NCI-H1417 treated with DMSO at 0.1 percent for 48 hours (cell line): ENCODE measurements around the gene CIAO2A.

Source experiments
- DNase-seq: peaks from one replicate; lab custom pipeline; 2025; lab: John Stamatoyannopoulos, UW

The CIAO2A gene

DNA sequence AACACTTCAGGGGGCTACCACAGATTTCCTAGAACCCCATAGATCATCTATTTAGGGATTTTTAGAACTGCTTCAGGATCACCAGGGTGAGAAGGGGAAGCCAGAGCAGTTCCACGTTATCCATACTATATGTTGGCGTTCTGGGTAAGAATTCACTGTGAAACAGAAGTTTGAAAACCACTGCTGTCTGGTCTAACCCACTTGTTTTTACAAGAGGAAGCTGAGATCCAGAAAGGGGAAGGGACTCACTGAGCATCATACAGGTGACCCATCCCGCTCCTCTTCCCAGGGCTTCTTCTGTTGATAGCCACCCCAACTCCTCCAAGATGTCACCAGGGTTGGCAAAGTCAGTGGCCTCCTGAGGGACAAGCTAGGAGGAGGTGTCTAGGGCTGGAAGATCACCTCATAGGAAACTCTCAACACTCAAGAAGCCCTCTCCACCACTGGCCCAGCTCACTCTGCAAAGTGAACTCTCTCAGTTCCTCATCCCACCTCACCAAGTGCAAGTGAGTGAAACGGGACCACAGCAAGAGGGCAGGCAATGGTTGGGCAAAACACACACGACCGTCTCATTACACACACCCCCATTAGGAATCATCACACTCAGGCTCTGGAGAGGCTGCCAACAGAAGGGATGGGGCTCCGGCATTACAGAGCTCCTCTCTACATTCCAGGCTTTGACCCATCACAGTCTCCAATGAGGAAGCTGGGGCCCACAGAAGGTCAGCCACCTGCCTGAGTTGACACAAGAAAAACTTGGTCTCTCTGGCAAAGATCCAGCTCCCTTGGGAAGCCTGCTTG, 49.1 kb downstream of the CIAO2A start:
- DNase-seq = no peak

DNA sequence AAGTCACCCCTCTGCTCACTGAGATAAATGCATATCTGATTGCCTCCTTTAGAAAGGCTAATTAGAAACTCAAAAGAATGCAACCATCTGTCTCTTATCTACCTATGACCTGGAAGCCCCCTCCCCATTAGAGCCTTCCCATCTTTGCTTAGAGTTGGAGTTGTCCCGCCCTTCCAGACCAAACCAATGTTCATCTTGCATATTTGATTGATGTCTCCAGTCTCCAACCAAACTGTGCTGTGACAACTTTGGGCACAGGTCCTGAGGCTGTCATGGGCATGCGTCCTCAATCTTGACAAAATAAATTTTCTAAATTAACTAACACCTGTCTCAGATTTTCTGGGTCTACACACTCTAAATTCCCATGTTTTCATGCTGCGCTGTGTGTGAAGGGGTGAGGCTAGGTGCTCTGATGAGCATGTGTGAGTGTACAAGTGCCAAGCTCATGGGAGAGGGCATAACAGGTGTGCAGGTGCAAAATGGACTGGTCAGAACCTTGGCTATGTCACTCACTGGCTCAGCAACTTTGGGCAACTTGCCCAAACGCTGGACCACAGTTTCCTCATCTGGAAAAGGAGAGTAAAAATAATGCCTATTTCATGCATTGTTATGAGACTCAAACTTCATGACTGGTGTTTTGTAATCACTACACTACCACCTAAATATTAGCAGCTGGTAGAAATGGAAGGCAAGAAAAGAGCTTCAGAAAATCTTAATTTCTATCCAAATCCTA, 54.6 kb downstream of the CIAO2A start:
- no peak for DNase-seq

DNA sequence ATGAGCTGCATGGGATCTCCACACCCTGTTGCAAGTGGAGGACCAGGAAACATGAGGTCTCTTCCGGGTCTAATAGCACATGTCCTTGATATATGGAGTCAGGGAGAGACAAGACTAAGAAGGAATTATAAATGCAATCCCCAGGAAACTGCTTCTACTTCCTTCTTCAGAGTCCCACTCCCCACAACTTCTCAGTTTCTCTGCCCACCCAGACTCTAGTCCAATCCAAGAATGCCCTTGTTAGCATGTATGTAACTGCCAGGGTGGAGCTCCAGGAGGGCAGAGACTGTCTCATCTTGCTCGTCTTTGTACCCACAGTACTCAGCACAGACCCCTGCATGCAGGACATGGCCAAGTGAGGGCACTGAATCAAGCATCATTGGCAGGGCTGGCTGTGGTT, 55.7 kb downstream of the CIAO2A start:
- no peak for DNase-seq

DNA sequence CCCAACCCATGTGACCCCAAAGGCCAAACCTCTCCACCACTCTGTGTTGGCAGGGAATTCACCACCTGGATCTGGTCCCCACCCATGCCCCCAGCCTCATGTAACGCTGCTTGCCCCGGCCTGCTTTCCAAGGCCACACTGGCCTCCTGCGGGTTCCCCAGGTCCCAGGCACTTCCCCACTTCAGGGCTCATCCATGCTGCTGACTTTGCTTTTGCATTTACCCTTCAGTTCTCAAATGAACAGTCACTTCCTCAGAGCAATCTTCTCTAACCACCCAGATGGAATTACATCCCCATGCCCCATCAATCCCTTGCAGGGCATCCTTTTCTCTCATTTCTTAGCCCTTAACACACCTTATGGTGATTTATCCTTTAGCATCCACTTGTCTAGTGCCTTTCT, 56.5 kb downstream of the CIAO2A start:
- no peak for DNase-seq

DNA sequence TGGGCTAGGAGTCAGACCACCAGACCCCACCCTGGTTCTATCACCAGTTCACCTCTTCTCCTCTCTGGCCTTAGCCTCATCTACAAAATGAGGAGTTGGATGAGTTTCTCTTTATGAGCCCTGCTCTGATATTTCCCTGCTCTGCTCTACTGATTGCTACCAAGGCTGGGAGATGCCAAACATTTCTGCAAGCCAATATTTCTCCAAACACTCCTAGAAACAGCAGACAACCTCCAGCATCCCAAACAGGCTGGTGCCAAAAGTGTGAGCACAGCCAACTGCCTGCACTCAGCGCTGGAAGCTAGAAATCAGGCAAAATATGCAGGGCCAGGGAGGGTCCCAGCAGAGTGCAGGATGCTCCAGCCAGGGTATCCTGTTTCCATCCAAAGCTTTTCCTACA, 58.1 kb downstream of the CIAO2A start:
- no peak for DNase-seq

DNA sequence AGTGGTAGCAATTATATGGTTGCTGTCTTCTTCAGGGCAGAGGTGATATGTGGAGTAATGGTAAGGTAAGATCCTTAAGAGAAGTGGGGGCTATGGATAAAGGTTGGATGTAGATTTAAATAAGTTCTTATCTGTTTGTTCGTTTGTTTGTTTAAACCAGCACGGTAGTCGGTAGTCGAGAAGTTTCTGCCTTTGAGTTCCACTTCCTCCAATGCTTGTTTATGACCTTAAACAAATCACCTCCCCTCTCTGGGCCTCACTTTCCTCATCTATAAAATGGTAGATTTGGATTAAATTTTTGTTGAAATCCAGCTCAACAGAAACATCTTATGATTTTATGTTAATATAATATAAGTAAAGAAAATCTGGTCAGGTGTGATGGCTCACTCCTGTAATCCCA, 59.1 kb downstream of the CIAO2A start:
- DNase-seq = no peak

DNA sequence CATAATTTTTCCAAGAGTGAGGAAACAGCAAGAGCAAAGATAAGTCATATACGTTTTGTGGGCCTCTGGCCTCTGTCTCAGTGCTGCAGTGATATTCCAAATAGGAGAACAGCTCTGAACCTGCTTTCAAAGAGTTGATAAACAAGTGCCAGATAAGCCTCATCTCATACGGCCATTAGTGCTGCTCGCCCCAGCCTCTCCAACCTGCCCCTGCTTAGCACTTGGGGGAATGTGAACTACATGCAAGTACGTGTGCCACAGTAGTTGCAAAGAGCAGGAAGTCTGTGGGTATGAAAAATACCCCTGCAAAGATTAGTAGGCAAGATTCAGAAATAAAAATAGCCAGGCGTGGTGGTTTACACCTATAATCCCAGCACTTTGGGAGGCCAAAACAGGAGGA, 61.3 kb downstream of the CIAO2A start:
- DNase-seq = no peak

DNA sequence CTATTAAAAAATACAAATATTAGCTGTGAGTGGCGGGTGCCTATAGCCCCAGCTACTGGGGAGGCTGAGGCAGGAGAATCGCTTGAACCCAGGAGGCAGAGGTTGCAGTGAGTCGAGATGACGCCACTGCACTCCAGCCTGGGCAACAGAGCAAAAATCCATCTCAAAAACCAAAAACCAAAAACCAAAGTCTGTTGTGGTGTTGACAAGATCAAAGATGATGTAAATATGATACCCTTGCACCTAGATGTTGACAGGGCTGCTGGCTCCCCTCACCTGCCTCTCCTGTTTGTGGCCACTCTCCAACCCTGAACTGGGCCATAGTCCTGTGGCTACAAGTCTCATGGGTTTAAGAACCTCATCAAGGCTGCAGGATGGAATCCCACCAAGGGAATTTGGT, 63.5 kb downstream of the CIAO2A start:
- DNase-seq = no peak

DNA sequence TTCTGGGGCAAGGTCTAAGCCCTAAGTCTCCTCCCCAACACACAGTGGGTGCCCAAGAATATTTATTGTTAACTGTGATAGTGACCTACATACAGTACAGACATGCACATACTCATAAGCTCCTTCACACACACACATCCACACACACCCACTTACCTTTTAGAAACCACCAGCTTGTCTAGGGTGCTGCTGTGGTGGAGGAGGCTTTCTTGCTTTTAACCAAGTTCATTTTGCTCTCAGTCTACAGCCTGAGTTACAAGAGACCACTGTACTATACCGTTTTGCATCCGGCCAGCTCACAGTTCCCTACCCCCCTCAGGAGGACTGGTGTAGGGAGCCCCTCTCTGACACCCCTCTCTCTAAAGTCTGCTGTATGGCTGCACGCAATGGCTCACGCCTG, 64.0 kb downstream of the CIAO2A start:
- DNase-seq = no peak

DNA sequence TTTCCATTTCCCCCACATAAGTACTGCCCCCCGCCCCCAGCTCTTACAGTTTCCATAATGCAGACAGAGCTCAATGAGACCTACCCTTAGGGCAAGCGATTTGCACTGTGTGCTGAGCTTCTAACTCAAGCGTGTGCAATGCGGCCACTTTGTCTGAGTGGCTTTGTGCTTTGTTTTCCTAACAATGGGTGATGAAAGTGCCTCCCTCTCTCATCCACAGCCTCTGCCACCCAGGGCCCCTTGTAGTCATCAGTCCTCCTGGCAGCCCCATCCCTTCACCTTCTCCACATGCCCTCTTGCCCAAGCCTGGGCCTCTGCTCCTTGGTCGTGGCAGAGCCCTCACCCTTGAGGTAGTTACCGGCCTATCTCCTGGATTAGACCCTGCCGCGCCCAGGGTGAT, 64.5 kb downstream of the CIAO2A start:
- no peak for DNase-seq

DNA sequence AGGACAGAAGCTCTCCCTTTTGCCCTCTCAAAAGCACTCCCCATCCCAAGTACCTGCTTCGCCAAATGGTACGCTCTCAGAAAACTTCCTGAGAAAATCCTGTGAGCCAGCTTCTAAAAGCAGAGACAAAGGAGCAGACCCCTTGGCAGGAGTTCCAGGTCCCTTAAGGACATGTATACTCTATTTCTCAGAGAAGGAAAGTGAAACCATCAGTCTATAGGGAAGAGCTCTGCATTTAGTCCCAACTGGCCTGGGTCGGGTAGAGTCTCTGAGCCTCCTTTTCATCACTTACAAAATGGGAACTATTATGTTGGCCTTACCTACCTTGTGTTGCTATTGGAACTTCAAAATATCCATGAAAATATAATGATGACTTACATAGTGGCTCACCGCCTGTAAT, 67.0 kb downstream of the CIAO2A start:
- no peak for DNase-seq

DNA sequence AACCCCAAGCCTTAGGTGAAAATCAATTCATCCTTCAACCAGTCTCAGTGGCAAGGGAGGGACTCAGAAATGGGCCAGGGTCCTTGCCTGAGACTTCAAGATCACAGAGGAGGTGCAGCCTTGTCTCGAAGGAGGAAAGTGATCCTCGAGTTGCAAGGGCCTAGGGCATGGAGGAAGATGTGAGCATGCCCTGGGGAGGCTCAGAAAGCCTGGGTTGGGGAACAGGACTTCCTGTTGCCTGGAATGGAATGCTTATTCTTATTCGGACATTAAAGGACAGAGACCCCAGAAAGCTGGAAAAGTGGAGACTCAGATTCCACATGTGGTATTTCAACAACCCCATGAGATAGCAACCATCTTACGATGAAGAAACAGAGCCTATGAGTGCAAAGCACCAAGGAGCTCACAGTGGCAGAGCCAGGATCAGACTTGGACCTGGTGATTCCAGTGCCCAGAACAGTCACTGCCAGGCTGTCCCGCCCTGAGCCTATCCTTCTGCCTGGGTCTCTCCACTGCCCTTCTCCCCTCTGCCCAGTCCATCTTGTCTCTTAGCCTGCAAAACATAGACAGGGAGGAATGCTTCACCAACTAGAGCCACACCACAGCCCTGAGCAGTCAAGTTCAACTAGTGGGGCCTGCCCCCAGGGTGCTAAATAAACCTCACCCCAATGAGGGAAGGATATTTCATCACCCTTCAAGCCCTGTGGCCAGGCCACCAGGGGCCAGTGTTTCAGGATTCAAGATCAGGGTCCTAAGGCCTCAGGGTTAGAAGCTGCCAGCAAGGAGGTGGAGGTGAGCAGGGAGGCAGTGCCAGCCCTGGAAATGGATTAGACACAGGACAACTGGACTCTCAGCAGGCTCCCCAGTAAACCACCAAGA, 69.2 kb downstream of the CIAO2A start:
- no peak for DNase-seq

DNA sequence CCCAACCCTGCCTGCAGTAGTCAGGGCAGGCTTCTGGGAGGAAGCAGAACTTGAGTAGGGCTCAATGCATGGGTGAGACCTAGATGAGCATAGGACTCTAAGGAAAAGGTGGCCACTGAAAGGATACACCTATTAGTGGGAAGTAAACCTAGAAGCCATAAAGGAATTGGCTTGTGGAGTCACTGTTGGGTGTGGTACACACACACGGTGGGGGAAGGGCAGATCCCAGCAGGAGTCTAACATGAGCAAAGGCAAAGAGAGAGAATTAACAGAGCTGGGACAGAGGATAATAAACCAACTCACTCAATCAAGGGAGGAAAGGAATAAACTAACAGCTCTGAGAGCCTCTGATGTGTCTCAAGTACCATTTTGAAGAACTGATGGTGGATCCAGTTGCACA, 70.4 kb downstream of the CIAO2A start:
- no peak for DNase-seq

DNA sequence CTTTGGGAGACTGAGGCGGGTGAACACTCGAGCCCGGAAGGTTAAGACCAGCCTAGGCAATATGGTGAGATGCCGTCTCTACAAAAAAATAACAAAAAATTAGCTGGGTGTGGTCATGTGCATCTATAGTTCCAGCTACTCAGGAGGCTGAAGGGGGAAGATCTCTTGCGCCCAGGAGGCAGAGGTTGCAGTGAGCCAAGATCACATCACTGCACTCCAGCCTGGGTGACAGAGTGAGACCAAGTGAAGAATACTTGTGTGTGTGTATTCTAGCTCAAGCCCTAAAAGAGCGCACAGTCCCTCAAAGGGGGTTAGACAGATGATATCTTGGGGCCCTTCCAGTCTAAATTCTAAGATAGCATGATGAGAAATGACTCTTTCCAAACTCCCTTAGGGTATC, 71.1 kb downstream of the CIAO2A start:
- no peak for DNase-seq
